ENCODE results near the gene RNF114.
A peak's percentile ranks its signal among the peaks of the same experiment; 100 is the strongest.

The RNF114 gene, protein sequence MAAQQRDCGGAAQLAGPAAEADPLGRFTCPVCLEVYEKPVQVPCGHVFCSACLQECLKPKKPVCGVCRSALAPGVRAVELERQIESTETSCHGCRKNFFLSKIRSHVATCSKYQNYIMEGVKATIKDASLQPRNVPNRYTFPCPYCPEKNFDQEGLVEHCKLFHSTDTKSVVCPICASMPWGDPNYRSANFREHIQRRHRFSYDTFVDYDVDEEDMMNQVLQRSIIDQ

GRCh38 chr20:49936153-49937026 is at the start of gene RNF114:
Gene RNF114, plus strand, starts transcription at chr20:49936397. Its CDS starts 16 bp downstream, at chr20:49936413.
- Mint-ChIP-seq H3K36me3 (no peaks in the 10 kb centered on the region), H3K27me3 (no peaks in the 10 kb centered on the region), H3K4me3 (peak within 1 kb of the TSS; percentile 99), H3K27ac (peak within 1 kb of the TSS; percentile 94), H3K4me1 (ENCODE audit: low read depth) (peaks cover 44% of the 10 kb centered on the region), H3K9me3 (ENCODE audit: low read depth) (no peaks in the 10 kb centered on the region)

DNA sequence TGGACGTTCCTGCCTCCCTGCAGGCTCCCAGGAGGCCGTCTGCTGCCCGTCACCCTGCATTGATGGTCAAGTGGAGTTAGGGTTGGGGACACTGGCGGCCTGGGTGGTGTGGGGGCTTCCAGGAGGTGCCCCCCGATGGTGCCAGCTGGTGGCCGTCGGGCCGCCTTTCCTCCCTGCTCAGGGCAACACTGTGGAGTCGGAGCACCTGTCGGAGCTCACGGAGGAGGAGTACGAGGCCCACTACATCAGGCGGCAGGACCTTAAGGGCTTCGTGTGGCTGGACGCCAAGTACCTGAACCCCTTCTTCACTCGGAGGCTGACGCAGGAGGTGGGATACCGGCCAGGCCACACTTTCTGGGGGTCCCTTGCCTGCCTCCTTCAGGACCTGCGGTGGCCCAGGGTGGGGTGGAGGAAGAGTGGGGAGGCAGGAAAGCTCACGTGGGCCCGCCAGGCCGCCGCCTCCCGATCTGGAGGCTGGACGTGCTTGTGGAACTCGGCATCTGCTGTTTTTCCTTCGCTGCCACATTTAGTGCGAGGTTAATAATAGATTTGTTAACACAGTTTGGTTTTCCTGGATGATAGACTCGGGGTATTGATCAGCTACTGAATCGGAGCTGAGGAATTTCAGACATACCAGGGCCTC is 49.5 kb upstream of the RNF114 start:
- Mint-ChIP-seq H3K9me3 (ENCODE audit: low read depth) (no peaks in the 10 kb centered on the region), H3K27me3 (no peaks in the 10 kb centered on the region), H3K4me1 (ENCODE audit: low read depth) (peaks cover 1% of the 10 kb centered on the region), H3K27ac (no peak overlapping the region), H3K36me3 (peaks cover 2% of the 10 kb centered on the region), H3K4me3 (no peak overlapping the region)

GRCh38 chr20:49887251-49888211 is 48.7 kb upstream of the RNF114 start:
- no peaks in the 10 kb centered on the region for H3K27me3 Mint-ChIP-seq
- H3K27ac Mint-ChIP-seq = no peak overlapping the region
- H3K9me3 Mint-ChIP-seq (ENCODE audit: low read depth) = no peaks in the 10 kb centered on the region
- peaks cover 1% of the 10 kb centered on the region for H3K4me1 Mint-ChIP-seq (ENCODE audit: low read depth)
- H3K4me3 Mint-ChIP-seq = no peak overlapping the region
- peaks cover 2% of the 10 kb centered on the region for H3K36me3 Mint-ChIP-seq

GRCh38 chr20:49888212-49889000 is 47.8 kb upstream of the RNF114 start:
- no peak overlapping the region for H3K27ac Mint-ChIP-seq
- peaks cover 5% of the 10 kb centered on the region for H3K4me1 Mint-ChIP-seq (ENCODE audit: low read depth)
- no peak overlapping the region for H3K4me3 Mint-ChIP-seq
- H3K27me3 Mint-ChIP-seq = no peaks in the 10 kb centered on the region
- H3K9me3 Mint-ChIP-seq (ENCODE audit: low read depth) = no peaks in the 10 kb centered on the region
- H3K36me3 Mint-ChIP-seq = peaks cover 2% of the 10 kb centered on the region

GRCh38 chr20:49889001-49889934 is 46.9 kb upstream of the RNF114 start:
- Mint-ChIP-seq H3K9me3 (ENCODE audit: low read depth) (no peaks in the 10 kb centered on the region), H3K4me3 (no peak overlapping the region), H3K4me1 (ENCODE audit: low read depth) (peaks cover 14% of the 10 kb centered on the region), H3K27me3 (no peaks in the 10 kb centered on the region), H3K36me3 (peaks cover 2% of the 10 kb centered on the region), H3K27ac (peak overlapping the region; percentile 43)

DNA sequence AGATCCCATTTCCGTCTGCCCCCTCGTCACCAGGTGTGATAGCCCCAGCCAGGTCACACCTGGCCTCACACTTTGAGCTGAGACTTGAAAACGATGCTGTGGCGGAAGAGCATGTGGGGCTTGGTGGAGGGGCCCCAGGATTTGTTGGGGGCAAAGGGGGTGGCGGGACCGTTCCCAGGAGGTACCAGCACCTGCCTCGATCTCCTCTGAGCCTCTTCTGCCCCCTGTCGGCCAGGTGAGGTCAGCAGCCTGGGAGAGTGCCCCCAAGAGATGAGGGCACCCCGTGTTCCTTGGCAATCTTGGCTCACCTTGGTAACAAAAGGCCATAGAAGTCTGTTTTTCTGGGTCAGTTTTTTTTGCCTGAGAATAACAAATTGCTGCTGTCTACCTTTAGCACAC is 46.3 kb upstream of the RNF114 start:
- Mint-ChIP-seq H3K9me3 (ENCODE audit: low read depth) (no peaks in the 10 kb centered on the region), H3K27me3 (no peaks in the 10 kb centered on the region), H3K36me3 (peaks cover 2% of the 10 kb centered on the region), H3K4me3 (no peak overlapping the region), H3K4me1 (ENCODE audit: low read depth) (peaks cover 14% of the 10 kb centered on the region), H3K27ac (no peak overlapping the region)

DNA sequence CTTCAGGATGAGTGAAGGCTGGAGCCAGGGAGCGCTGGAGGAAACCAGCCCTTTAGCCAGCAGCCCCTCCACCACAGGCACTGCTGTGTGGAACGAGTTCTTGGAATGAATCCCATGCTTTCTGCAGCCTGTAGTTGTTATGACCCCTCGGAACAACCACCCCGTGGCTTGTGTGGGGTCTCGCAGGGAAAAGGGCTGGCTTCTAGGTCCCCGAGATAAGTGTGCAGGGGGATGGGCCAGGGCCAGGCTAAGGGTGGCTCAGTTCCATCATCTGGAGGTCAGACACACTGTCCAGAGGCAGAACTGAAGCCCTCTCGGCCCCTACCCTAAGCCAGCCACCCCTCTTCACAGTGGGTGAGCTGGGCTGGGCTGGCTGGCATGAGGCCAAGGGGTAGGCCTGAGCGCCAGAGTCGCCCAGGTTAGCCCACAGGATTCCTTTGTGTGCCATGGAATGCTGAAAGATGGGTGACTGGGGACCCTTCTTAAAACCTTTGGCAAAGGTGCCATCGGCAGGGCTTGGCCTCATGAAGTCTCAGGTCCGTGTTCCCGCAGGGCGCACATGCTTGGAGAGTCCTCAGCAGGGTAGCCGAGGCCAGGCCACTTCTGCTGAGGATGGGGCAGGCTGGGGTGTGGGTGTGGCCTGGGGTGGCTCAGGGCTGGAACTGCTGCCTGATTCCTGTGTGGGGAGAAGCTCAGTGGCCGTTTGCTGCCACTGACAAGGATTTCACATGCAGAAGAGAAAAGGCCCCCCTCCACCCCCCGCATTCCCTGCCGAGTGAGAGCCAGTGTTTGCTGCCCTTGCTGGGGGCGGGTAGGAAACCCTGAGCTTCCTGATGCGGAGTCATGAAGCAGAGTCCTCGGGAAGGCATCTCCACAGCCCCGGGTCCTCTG is 45.5 kb upstream of the RNF114 start:
- peaks cover 2% of the 10 kb centered on the region for H3K36me3 Mint-ChIP-seq
- H3K9me3 Mint-ChIP-seq (ENCODE audit: low read depth) = no peaks in the 10 kb centered on the region
- peaks cover 14% of the 10 kb centered on the region for H3K4me1 Mint-ChIP-seq (ENCODE audit: low read depth)
- H3K27me3 Mint-ChIP-seq = no peaks in the 10 kb centered on the region
- no peak overlapping the region for H3K27ac Mint-ChIP-seq
- no peak overlapping the region for H3K4me3 Mint-ChIP-seq

GRCh38 chr20:49891476-49892110 is 44.6 kb upstream of the RNF114 start:
- Mint-ChIP-seq H3K27me3 (no peaks in the 10 kb centered on the region), H3K9me3 (ENCODE audit: low read depth) (no peaks in the 10 kb centered on the region), H3K4me3 (no peak overlapping the region), H3K27ac (no peak overlapping the region), H3K36me3 (peaks cover 2% of the 10 kb centered on the region), H3K4me1 (ENCODE audit: low read depth) (peaks cover 14% of the 10 kb centered on the region)

- Mint-ChIP-seq H3K4me3 (no peak overlapping the region), H3K36me3 (peaks cover 2% of the 10 kb centered on the region), H3K4me1 (ENCODE audit: low read depth) (peaks cover 14% of the 10 kb centered on the region), H3K27ac (no peak overlapping the region), H3K27me3 (no peaks in the 10 kb centered on the region), H3K9me3 (ENCODE audit: low read depth) (no peaks in the 10 kb centered on the region)
These were observed 43.9 kb upstream of the RNF114 start for GRCh38 chr20:49892260-49892659.

GRCh38 chr20:49892817-49893216 is 43.4 kb upstream of the RNF114 start:
- Mint-ChIP-seq H3K9me3 (ENCODE audit: low read depth) (no peaks in the 10 kb centered on the region), H3K27me3 (no peaks in the 10 kb centered on the region), H3K4me1 (ENCODE audit: low read depth) (peaks cover 14% of the 10 kb centered on the region), H3K36me3 (peaks cover 2% of the 10 kb centered on the region), H3K4me3 (no peak overlapping the region), H3K27ac (no peak overlapping the region)

DNA sequence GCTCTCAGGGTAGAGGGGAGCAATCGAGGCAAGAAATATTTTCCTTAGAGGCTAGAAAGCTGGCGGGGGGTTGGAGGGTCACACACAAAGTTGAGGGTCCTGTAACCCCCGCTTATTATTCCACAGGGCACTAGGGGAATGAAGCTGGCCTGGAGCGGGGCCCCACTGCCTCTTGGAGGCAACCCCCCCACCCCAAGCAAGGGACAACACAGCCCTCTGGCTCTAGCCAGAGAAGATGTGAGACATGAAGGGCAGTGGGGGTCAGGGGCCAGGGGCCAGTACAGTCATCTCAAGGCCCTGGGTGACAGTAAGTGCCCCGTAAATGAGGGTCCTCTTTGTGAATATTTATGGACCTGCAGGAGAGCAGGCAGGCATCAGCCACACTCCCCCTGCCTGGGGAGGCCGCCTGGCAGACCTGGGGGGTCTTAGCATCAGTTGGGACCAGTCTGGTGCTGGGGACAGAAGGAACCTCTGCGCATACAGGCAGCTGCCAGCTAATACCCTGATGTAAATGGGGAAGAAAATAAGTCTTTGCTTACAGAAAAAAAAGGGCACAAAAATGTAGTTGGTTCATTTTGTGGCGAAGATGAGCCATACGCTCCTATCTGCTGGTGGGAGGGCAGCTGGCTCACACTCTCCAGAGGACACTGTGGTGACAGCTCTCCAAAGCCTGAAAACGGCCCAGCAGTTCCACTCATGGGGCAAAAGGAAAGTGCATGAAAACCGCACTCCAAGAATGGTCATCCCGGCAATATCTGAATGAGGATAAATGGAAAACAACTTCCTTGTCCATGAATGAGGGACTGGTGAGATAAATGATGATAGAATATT is 42.7 kb upstream of the RNF114 start:
- Mint-ChIP-seq H3K36me3 (peaks cover 2% of the 10 kb centered on the region), H3K4me1 (ENCODE audit: low read depth) (peaks cover 13% of the 10 kb centered on the region), H3K27me3 (no peaks in the 10 kb centered on the region), H3K4me3 (no peak overlapping the region), H3K27ac (peak overlapping the region; percentile 66), H3K9me3 (ENCODE audit: low read depth) (no peaks in the 10 kb centered on the region)
